NOMO-1 (cell line): Measurements from ENCODE around the gene UBXN6.

ENCODE experiments used
- DNase-seq, 2 experiments: peaks; one replicate each; lab custom pipeline; 2025; ENCODE audit not compliant: unreplicated experiment in 2 of 2; lab: John Stamatoyannopoulos, UW

Gene UBXN6

GRCh38 chr19:4456843-4457653, 546 bp downstream of the UBXN6 start:
- DNase-seq, result peak in 1 of 2 experiments; percentile 66

- peak; percentile 31 to 37 for DNase-seq
Measured at GRCh38 chr19:4456476-4456842, 1.1 kb downstream of the UBXN6 start.

GRCh38 chr19:4455719-4456475, 1.7 kb downstream of the UBXN6 start:
- no peak for DNase-seq

GRCh38 chr19:4454747-4455718, 2.6 kb downstream of the UBXN6 start:
- DNase-seq, result no peak

GRCh38 chr19:4453232-4454179, 4.1 kb downstream of the UBXN6 start:
- no peak for DNase-seq

- no peak for DNase-seq
Measured at GRCh38 chr19:4452230-4452990, 5.2 kb downstream of the UBXN6 start.

GRCh38 chr19:4449639-4450028, 8.0 kb downstream of the UBXN6 start:
- DNase-seq, result no peak

- DNase-seq, result no peak
Measured at GRCh38 chr19:4449022-4449638, 8.5 kb downstream of the UBXN6 start.

GRCh38 chr19:4448147-4448985, 9.2 kb downstream of the UBXN6 start:
- no peak for DNase-seq

GRCh38 chr19:4447327-4448146, 10.1 kb downstream of the UBXN6 start:
- no peak for DNase-seq

GRCh38 chr19:4446704-4447200, 10.8 kb downstream of the UBXN6 start:
- no peak for DNase-seq

GRCh38 chr19:4445963-4446703, 11.5 kb downstream of the UBXN6 start:
- DNase-seq, result no peak

GRCh38 chr19:4444765-4445741, 12.5 kb downstream of the UBXN6 start:
- no peak for DNase-seq

- no peak for DNase-seq
Measured at GRCh38 chr19:4443966-4444764, 13.4 kb downstream of the UBXN6 start.
